ENCODE results near the gene SYNGAP1. TPM values are rescaled to one million over a fixed set of nuclear protein-coding genes. Genes with fewer than 3 reads are reported as not detected.

Gene SYNGAP1
- total and polyA plus RNA-seq, 2 experiments from 2014 or later: 13.9 to 45.0 TPM

- H3F3A ChIP-seq (replicated peaks; ENCODE audit: low read depth): peaks cover 16% of the 10 kb centered on the region
- no peaks in the 10 kb centered on the region for H3K9me2 ChIP-seq (ENCODE audit: insufficient read depth)
- Mint-ChIP-seq H3K27me3 (ENCODE audit: insufficient read depth, low read depth, poor library complexity) (peaks cover 22% of the 10 kb centered on the region), H3K36me3 (ENCODE audit: low read depth) (peaks cover 45% of the 10 kb centered on the region), H3K9me3 (no peaks in the 10 kb centered on the region), H3K4me1 (peaks cover 72% of the 10 kb centered on the region), H3K4me3 (peak overlapping the region; percentile 81), H3K27ac (peak overlapping the region; percentile 70)
- no peak overlapping the region for H2AFZ ChIP-seq
- peak overlapping the region; percentile 98 for H3K4me3 ChIP-seq
- TF ChIP-seq, protein P1, sequence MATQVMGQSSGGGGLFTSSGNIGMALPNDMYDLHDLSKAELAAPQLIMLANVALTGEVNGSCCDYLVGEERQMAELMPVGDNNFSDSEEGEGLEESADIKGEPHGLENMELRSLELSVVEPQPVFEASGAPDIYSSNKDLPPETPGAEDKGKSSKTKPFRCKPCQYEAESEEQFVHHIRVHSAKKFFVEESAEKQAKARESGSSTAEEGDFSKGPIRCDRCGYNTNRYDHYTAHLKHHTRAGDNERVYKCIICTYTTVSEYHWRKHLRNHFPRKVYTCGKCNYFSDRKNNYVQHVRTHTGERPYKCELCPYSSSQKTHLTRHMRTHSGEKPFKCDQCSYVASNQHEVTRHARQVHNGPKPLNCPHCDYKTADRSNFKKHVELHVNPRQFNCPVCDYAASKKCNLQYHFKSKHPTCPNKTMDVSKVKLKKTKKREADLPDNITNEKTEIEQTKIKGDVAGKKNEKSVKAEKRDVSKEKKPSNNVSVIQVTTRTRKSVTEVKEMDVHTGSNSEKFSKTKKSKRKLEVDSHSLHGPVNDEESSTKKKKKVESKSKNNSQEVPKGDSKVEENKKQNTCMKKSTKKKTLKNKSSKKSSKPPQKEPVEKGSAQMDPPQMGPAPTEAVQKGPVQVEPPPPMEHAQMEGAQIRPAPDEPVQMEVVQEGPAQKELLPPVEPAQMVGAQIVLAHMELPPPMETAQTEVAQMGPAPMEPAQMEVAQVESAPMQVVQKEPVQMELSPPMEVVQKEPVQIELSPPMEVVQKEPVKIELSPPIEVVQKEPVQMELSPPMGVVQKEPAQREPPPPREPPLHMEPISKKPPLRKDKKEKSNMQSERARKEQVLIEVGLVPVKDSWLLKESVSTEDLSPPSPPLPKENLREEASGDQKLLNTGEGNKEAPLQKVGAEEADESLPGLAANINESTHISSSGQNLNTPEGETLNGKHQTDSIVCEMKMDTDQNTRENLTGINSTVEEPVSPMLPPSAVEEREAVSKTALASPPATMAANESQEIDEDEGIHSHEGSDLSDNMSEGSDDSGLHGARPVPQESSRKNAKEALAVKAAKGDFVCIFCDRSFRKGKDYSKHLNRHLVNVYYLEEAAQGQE (IDR thresholded peaks at IDR 0.05; ENCODE audit: unreplicated experiment): no peak
- no peak for TF ChIP-seq NANOG (IDR thresholded peaks at IDR 0.05; ENCODE audit: borderline replicate concordance)
- TF ChIP-seq POLR2AphosphoS5 (IDR thresholded peaks at IDR 0.05; ENCODE audit: low read depth): no peak
- TF ChIP-seq ZNF331 (CRISPR knock-in tag; IDR thresholded peaks at IDR 0.05; ENCODE audit: low read depth): no peak
- TF ChIP-seq EZH2phosphoT487 (IDR thresholded peaks at IDR 0.05; ENCODE audit: unreplicated experiment): no peak
- TF ChIP-seq, protein P2, sequence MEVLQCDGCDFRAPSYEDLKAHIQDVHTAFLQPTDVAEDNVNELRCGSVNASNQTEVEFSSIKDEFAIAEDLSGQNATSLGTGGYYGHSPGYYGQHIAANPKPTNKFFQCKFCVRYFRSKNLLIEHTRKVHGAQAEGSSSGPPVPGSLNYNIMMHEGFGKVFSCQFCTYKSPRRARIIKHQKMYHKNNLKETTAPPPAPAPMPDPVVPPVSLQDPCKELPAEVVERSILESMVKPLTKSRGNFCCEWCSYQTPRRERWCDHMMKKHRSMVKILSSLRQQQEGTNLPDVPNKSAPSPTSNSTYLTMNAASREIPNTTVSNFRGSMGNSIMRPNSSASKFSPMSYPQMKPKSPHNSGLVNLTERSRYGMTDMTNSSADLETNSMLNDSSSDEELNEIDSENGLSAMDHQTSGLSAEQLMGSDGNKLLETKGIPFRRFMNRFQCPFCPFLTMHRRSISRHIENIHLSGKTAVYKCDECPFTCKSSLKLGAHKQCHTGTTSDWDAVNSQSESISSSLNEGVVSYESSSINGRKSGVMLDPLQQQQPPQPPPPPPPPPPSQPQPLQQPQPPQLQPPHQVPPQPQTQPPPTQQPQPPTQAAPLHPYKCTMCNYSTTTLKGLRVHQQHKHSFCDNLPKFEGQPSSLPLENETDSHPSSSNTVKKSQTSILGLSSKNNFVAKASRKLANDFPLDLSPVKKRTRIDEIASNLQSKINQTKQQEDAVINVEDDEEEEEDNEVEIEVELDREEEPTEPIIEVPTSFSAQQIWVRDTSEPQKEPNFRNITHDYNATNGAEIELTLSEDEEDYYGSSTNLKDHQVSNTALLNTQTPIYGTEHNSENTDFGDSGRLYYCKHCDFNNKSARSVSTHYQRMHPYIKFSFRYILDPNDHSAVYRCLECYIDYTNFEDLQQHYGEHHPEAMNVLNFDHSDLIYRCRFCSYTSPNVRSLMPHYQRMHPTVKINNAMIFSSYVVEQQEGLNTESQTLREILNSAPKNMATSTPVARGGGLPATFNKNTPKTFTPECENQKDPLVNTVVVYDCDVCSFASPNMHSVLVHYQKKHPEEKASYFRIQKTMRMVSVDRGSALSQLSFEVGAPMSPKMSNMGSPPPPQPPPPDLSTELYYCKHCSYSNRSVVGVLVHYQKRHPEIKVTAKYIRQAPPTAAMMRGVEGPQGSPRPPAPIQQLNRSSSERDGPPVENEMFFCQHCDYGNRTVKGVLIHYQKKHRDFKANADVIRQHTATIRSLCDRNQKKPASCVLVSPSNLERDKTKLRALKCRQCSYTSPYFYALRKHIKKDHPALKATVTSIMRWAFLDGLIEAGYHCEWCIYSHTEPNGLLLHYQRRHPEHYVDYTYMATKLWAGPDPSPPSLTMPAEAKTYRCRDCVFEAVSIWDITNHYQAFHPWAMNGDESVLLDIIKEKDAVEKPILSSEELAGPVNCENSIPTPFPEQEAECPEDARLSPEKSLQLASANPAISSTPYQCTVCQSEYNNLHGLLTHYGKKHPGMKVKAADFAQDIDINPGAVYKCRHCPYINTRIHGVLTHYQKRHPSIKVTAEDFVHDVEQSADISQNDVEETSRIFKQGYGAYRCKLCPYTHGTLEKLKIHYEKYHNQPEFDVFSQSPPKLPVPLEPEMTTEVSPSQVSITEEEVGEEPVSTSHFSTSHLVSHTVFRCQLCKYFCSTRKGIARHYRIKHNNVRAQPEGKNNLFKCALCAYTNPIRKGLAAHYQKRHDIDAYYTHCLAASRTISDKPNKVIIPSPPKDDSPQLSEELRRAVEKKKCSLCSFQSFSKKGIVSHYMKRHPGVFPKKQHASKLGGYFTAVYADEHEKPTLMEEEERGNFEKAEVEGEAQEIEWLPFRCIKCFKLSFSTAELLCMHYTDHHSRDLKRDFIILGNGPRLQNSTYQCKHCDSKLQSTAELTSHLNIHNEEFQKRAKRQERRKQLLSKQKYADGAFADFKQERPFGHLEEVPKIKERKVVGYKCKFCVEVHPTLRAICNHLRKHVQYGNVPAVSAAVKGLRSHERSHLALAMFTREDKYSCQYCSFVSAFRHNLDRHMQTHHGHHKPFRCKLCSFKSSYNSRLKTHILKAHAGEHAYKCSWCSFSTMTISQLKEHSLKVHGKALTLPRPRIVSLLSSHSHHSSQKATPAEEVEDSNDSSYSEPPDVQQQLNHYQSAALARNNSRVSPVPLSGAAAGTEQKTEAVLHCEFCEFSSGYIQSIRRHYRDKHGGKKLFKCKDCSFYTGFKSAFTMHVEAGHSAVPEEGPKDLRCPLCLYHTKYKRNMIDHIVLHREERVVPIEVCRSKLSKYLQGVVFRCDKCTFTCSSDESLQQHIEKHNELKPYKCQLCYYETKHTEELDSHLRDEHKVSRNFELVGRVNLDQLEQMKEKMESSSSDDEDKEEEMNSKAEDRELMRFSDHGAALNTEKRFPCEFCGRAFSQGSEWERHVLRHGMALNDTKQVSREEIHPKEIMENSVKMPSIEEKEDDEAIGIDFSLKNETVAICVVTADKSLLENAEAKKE (CRISPR knock-in tag; IDR thresholded peaks at IDR 0.05): no peak
- no peak for TF ChIP-seq ZNF114 (CRISPR knock-in tag; IDR thresholded peaks at IDR 0.05)
- no peak for TF ChIP-seq JUNB (IDR thresholded peaks at IDR 0.05; ENCODE audit: unreplicated experiment)
- no peak for TF ChIP-seq EZH2 (IDR thresholded peaks at IDR 0.05; ENCODE audit: low read depth, unreplicated experiment)
- no peak for TF ChIP-seq CREB1 (CRISPR knock-in tag; IDR thresholded peaks at IDR 0.05; ENCODE audit: low read depth)
- peak overlapping the region; percentile 87 for H3K4me2 ChIP-seq
- DNase-seq (ENCODE audit: low spot score) (peak; percentile 36), ATAC-seq (no peak)
- peaks cover 13% of the 10 kb centered on the region for H4K20me1 ChIP-seq (replicated peaks; ENCODE audit: insufficient read depth)
- H3K4me1 ChIP-seq (ENCODE audit: insufficient read depth): peaks cover 37% of the 10 kb centered on the region
- 0 out of 2 replicates have a peak, but pooled peaks cover 2% of the 10 kb centered on the region for H3K36me3 ChIP-seq (ENCODE audit: insufficient read depth)
- H3K79me2 ChIP-seq (replicated peaks; ENCODE audit: insufficient read depth): peaks cover 51% of the 10 kb centered on the region
- no peak overlapping the region for H3K27ac ChIP-seq (ENCODE audit: low read depth)
- no peaks in the 10 kb centered on the region for H3K27me3 ChIP-seq (ENCODE audit: insufficient read depth)
These were observed 852 bp downstream of the SYNGAP1 start for GRCh38 chr6:33420491-33421343.

Data from GM23338 (cell line).